Fibroblast of skin of right biceps (primary cell): Measurements from ENCODE around the gene SCIMP.
"Not testable (repeated sequence)": the region's sequence is repeated elsewhere in the genome, so short reads cannot be mapped to it uniquely, and the experiment has no call there.

Experiments
- DNase-seq: peaks from one replicate; pipeline ENCODE4 v3.0.0-alpha.2; 2013

The SCIMP gene

GRCh38 chr17:5237541-5238016, 2.9 kb upstream of the SCIMP start:
- DNase-seq, result peak; percentile 34

- no peak for DNase-seq
These were observed 2.4 kb upstream of the SCIMP start for GRCh38 chr17:5236938-5237540.

GRCh38 chr17:5233492-5233891, 1.2 kb downstream of the SCIMP start:
- DNase-seq, result not testable (repeated sequence)

- DNase-seq, result no peak
These were observed 7.5 kb downstream of the SCIMP start for GRCh38 chr17:5226940-5227878.

- DNase-seq, result no peak
These were observed 8.8 kb downstream of the SCIMP start for GRCh38 chr17:5225668-5226457.

GRCh38 chr17:5221912-5222311, 12.7 kb downstream of the SCIMP start:
- DNase-seq, result not testable (repeated sequence)

GRCh38 chr17:5220074-5220473, 14.6 kb downstream of the SCIMP start:
- no peak for DNase-seq

GRCh38 chr17:5219536-5219935, 15.1 kb downstream of the SCIMP start:
- DNase-seq, result no peak

- DNase-seq, result not testable (repeated sequence)
These were observed 17.1 kb downstream of the SCIMP start for GRCh38 chr17:5217562-5217961.

- no peak for DNase-seq
These were observed 23.2 kb downstream of the SCIMP start for GRCh38 chr17:5211458-5211857.

- DNase-seq, result no peak
These were observed 23.9 kb downstream of the SCIMP start for GRCh38 chr17:5210614-5211252.

- DNase-seq, result no peak
These were observed 24.6 kb downstream of the SCIMP start for GRCh38 chr17:5210091-5210490.

GRCh38 chr17:5209396-5209795, 25.3 kb downstream of the SCIMP start:
- peak; percentile 9 for DNase-seq

GRCh38 chr17:5203908-5204294, 30.8 kb downstream of the SCIMP start:
- DNase-seq, result peak; percentile 63

GRCh38 chr17:5203178-5203907, 31.3 kb downstream of the SCIMP start:
- DNase-seq, result peak; percentile 28

- DNase-seq, result no peak
These were observed 33.6 kb downstream of the SCIMP start for GRCh38 chr17:5201011-5201410.

- DNase-seq, result no peak
These were observed 34.3 kb downstream of the SCIMP start for GRCh38 chr17:5200360-5200759.

GRCh38 chr17:5198472-5198871, 36.2 kb downstream of the SCIMP start:
- DNase-seq, result no peak

- peak; percentile 74 for DNase-seq
These were observed 40.3 kb downstream of the SCIMP start for GRCh38 chr17:5194346-5194745.

- peak; percentile 96 for DNase-seq
These were observed 42.9 kb downstream of the SCIMP start, which contains the start of gene ZNF594 for GRCh38 chr17:5191541-5192417. Gene ZNF594, minus strand, starts transcription at chr17:5191868. Its CDS starts 7,612 bp downstream, at chr17:5184256.

- no peak for DNase-seq
These were observed 50.4 kb downstream of the SCIMP start for GRCh38 chr17:5184288-5184687.
